K562 (cell line): ENCODE measurements around the gene MDC1. TPM values are rescaled to one million over a fixed set of nuclear protein-coding genes. Genes with fewer than 3 reads are reported as not detected.
A peak's percentile ranks its signal among the peaks of the same experiment; 100 is the strongest.

Experiments used
- FOXP1 ChIP-seq: sonication (generic); formaldehyde crosslinking; IDR thresholded peaks from 2 replicates; pipeline ENCODE4 v1.8.0; 2022; ENCODE audit warnings: mild to moderate bottlenecking, missing genetic modification reagents
- GATAD2B ChIP-seq: fragments of 450-650 bp; IDR thresholded peaks from 2 replicates; pipeline ENCODE4 v1.6.1; 2017; ENCODE audit warnings: mild to moderate bottlenecking, borderline replicate concordance
- HDAC1 ChIP-seq, 2 experiments: fragments of 450-650 bp; IDR thresholded peaks; 2 replicates each; pipeline ENCODE4 v1.6.1; 2016 to 2017; ENCODE audit warnings: inconsistent platforms in 1 of 2, mild to moderate bottlenecking in 1 of 2, moderate library complexity in 1 of 2
- ILK ChIP-seq: fragments of 450-650 bp; IDR thresholded peaks from 2 replicates; pipeline ENCODE4 v1.6.1; 2016; ENCODE audit warnings: missing genetic modification characterization, low read depth, mild to moderate bottlenecking, missing compliant biosample characterization, moderate library complexity, borderline replicate concordance
- KAT2B ChIP-seq: IDR thresholded peaks from one replicate; pipeline ENCODE4 v1.6.1; 2012; ENCODE audit warnings: low read depth, mild to moderate bottlenecking, control low read depth, inconsistent platforms, low read length, moderate library complexity
- MCM7 ChIP-seq, 2 experiments: fragments of 450-650 bp; IDR thresholded peaks; 2 replicates each; pipeline ENCODE4 v1.6.1; 2016 to 2018
- MTA1 ChIP-seq: fragments of 450-650 bp; IDR thresholded peaks from 2 replicates; pipeline ENCODE4 v1.6.1; 2017; ENCODE audit warnings: borderline replicate concordance
- MTA2 ChIP-seq: fragments of 450-650 bp; IDR thresholded peaks from 2 replicates; pipeline ENCODE4 v1.6.1; 2016; ENCODE audit warnings: low read depth
- NEUROD1 ChIP-seq: fragments of 150-350 bp; IDR thresholded peaks from 2 replicates; pipeline ENCODE4 v1.6.1; 2014; ENCODE audit warnings: borderline replicate concordance, low read length, low read depth; ENCODE audit not compliant: partially characterized antibody
- POLR3G ChIP-seq: IDR thresholded peaks from 2 replicates; pipeline ENCODE4 v1.6.1; 2011; ENCODE audit not compliant: insufficient read length, insufficient replicate concordance; ENCODE audit errors: extremely low read depth
- SNRNP70 ChIP-seq: fragments of 200-400 bp; formaldehyde crosslinking; optimal IDR thresholded peaks from 2 replicates; pipeline ENCODE3; 2017; ENCODE audit warnings: low read depth, low read length
- SP2 ChIP-seq: IDR thresholded peaks from 2 replicates; pipeline ENCODE4 v1.6.1; 2011; ENCODE audit warnings: mild to moderate bottlenecking, low read depth, low read length, moderate library complexity; ENCODE audit not compliant: poor library complexity, severe bottlenecking; ENCODE audit errors: extremely low read depth
- SRSF3 ChIP-seq: fragments of 200-400 bp; formaldehyde crosslinking; IDR thresholded peaks from 2 replicates; pipeline ENCODE4 v1.6.1; 2016; ENCODE audit warnings: mild to moderate bottlenecking, low read length, moderate library complexity; ENCODE audit not compliant: insufficient read depth
- STAG1 ChIP-seq: sonication (generic); formaldehyde crosslinking; IDR thresholded peaks from 2 replicates; pipeline ENCODE4 v1.5.0; 2020; ENCODE audit warnings: missing genetic modification reagents, borderline replicate concordance
- STAT5A ChIP-seq: IDR thresholded peaks from 2 replicates; pipeline ENCODE4 v1.6.1; 2012; ENCODE audit warnings: low read length, inconsistent platforms, borderline replicate concordance
- TGIF2 ChIP-seq: sonication (generic); formaldehyde crosslinking; IDR thresholded peaks from 2 replicates; pipeline ENCODE4 v1.8.1; 2022; ENCODE audit warnings: mild to moderate bottlenecking, missing genetic modification reagents, moderate library complexity
- ZNF121 ChIP-seq: sonication (generic); formaldehyde crosslinking; conservative IDR thresholded peaks from 2 replicates; pipeline ENCODE4 v1.8.0; 2022; ENCODE audit warnings: missing genetic modification reagents
- ZNF318 ChIP-seq, 2 experiments: fragments of 450-650 bp; IDR thresholded peaks; 2 replicates each; pipeline ENCODE4 v1.6.1; 2016; ENCODE audit warnings: mild to moderate bottlenecking in 2 of 2, borderline replicate concordance in 1 of 2, low read depth in 1 of 2, moderate library complexity in 1 of 2
- ZNF561 ChIP-seq: fragments of 450-650 bp; formaldehyde crosslinking; conservative IDR thresholded peaks from 2 replicates; pipeline ENCODE4 v1.4.0; 2020; ENCODE audit warnings: mild to moderate bottlenecking, moderate library complexity
- ZNF766 ChIP-seq: fragments of 200-800 bp; sonication (Bioruptor generic); conservative IDR thresholded peaks from 2 replicates; pipeline ENCODE4 v1.6.1; 2016; ENCODE audit warnings: missing genetic modification characterization, missing compliant biosample characterization
- polyA plus RNA-seq, 8 experiments: library from polyadenylated mRNA; depleted of rRNA in 4 of 8; stranded (reverse) in 5 of 8; unstranded in 3 of 8; fragments of >200 nt; fragmentation: Nextera tagmentation in 2 of 8; fragmentation: Illumina TruSeq in 1 of 8; extraction: Ambion mirVana in 2 of 8; extraction: Trizol in 1 of 8; gene quantifications; 2 replicates each; pipeline versions ENCODE4 v1.2.1 to v1.2.3, GENCODE V29; 2011 to 2014; ENCODE audit warnings: inconsistent platforms in 1 of 8, missing spikeins in 1 of 8
- total RNA-seq, 7 experiments: library from RNA; depleted of rRNA in 6 of 7; stranded (reverse); fragments of >200 nt in 6 of 7; fragmentation: Illumina TruSeq in 2 of 7; extraction: Trizol in 2 of 7; gene quantifications; 2 replicates each; pipeline versions ENCODE4 v1.2.1 to v1.2.3, GENCODE V29; 2011 to 2021; ENCODE audit warnings: low replicate concordance in 1 of 7
- TF ChIP-seq, protein P1 (sequence below): sonication (generic); formaldehyde crosslinking; IDR thresholded peaks from 2 replicates; pipeline ENCODE4 v1.8.0; 2022; ENCODE audit warnings: mild to moderate bottlenecking, low read depth, missing genetic modification reagents

The MDC1 gene
- total and polyA plus RNA-seq, 9 of the 15 experiments (the other 6 are each of a cell fraction or from before 2014, with no cell fraction given) = 8.2 to 114 (median 20.0) TPM

- TF ChIP-seq SNRNP70 = peak; percentile 88
- peak; percentile 22 for TF ChIP-seq NEUROD1
- no peak for TF ChIP-seq ILK (tag)
- 0 out of 2 replicates have a peak, but pooled peaks have one; percentile 71 for TF ChIP-seq TGIF2 (CRISPR knock-in tag)
- no peak for TF ChIP-seq MTA1
- TF ChIP-seq STAG1 (CRISPR knock-in tag) = no peak
- no peak for TF ChIP-seq MCM7 (IDR thresholded peaks at IDR 0.05)
- no peak for TF ChIP-seq HDAC1 (IDR thresholded peaks at IDR 0.05)
- no peak for TF ChIP-seq MTA2
- 0 out of 2 replicates have a peak, but pooled peaks have one; percentile 36 for TF ChIP-seq SRSF3
- no peak for TF ChIP-seq FOXP1 (CRISPR knock-in tag)
- no peak for TF ChIP-seq GATAD2B
- TF ChIP-seq ZNF766 (CRISPR knock-in tag) = 0 out of 2 replicates have a peak, but pooled peaks have one; percentile 21
- TF ChIP-seq ZNF318 (IDR thresholded peaks at IDR 0.05; ENCODE audit: borderline replicate concordance in 1 of 2, low read depth in 1 of 2) = no peak
- TF ChIP-seq ZNF121 (CRISPR knock-in tag) = no peak
- TF ChIP-seq KAT2B = no peak
- TF ChIP-seq SP2 = no peak
- TF ChIP-seq, protein P1, sequence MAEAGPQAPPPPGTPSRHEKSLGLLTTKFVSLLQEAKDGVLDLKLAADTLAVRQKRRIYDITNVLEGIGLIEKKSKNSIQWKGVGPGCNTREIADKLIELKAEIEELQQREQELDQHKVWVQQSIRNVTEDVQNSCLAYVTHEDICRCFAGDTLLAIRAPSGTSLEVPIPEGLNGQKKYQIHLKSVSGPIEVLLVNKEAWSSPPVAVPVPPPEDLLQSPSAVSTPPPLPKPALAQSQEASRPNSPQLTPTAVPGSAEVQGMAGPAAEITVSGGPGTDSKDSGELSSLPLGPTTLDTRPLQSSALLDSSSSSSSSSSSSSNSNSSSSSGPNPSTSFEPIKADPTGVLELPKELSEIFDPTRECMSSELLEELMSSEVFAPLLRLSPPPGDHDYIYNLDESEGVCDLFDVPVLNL (CRISPR knock-in tag) = no peak
- TF ChIP-seq STAT5A = no peak
- no peak for TF ChIP-seq POLR3G
- 0 out of 2 replicates have a peak, but pooled peaks have one; percentile 32 for TF ChIP-seq ZNF561 (CRISPR knock-in tag)
Observed at GRCh38 chr6:30720738-30721197, 3.7 kb upstream of the MDC1 start (continued).
